Heart left ventricle (tissue), 16 donors: ENCODE data around the gene TESPA1. TPM values are rescaled to one million over a fixed set of nuclear protein-coding genes. Genes with fewer than 3 reads are reported as not detected.

Experiments used
- ATAC-seq, 4 donors: fragments of 200-7000 bp; cut with Tn5 transposase; one replicate each; pipeline ENCODE4 v1.9.1; 2020 to 2022; ENCODE audit warnings: moderate library complexity in 4 of 4, mild to moderate bottlenecking in 3 of 4, moderate number of reproducible peaks in 1 of 4
- DNase-seq, 5 donors: peaks; one replicate each; pipeline ENCODE4 v3.0.0-alpha.2; 2020
- H3K27ac ChIP-seq, 12 donors: fragments of 200-600 bp; sonication (generic) in 4 of 12; one replicate each; pipeline versions ENCODE4 v1.5.0 to v1.8.0; 2016 to 2022; ENCODE audit warnings: mild to moderate bottlenecking in 2 of 12
- H3K27me3 ChIP-seq, 9 donors: fragments of 200-600 bp; sonication (generic) in 2 of 9; one replicate each; pipeline versions ENCODE4 v1.5.1 to v1.8.0; 2016 to 2022; ENCODE audit warnings: mild to moderate bottlenecking in 3 of 9
- H3K36me3 ChIP-seq, 9 donors: fragments of 200-600 bp; sonication (generic) in 2 of 9; one replicate each; pipeline versions ENCODE4 v1.5.0 to v1.8.0; 2018 to 2022; ENCODE audit warnings: mild to moderate bottlenecking in 2 of 9
- H3K4me1 ChIP-seq, 12 donors: fragments of 200-600 bp; sonication (generic) in 4 of 12; one replicate each; pipeline versions ENCODE4 v1.5.0 to v1.8.0; 2016 to 2022; ENCODE audit warnings: mild to moderate bottlenecking in 3 of 12
- H3K4me3 ChIP-seq, 12 donors: fragments of 200-600 bp; sonication (generic) in 4 of 12; one replicate each; pipeline versions ENCODE4 v1.5.0 to v1.8.0; 2017 to 2022; ENCODE audit warnings: mild to moderate bottlenecking in 9 of 12, moderate library complexity in 4 of 12
- H3K9me3 ChIP-seq, 12 donors: fragments of 200-600 bp; sonication (generic) in 4 of 12; one replicate each; pipeline versions ENCODE4 v1.5.0 to v1.8.0; 2016 to 2022; ENCODE audit warnings: mild to moderate bottlenecking in 1 of 12
- POLR2A ChIP-seq, 2 donors: fragments of 450-650 bp; IDR thresholded peaks; one replicate each; pipeline ENCODE4 v1.6.1; 2017; ENCODE audit warnings: antibody characterized with exemption in 2 of 2, mild to moderate bottlenecking in 2 of 2, moderate library complexity in 2 of 2
- WGBS, 4 donors: extraction: QIAGEN DNeasy Blood & Tissue Kit in 2 of 4; methylation state at CpG; one replicate each; pipeline versions ENCODE4 v1.1.5 to v1.1.7; 2013 to 2018; 5-methylcytosine and 5-hydroxymethylcytosine counted together
- intact Hi-C, 10 donors: fragments of 100-400 bp; cut with DNase I; formaldehyde crosslinking; loops; one replicate each; pipeline versions ENCODE4 v1.11.1 to v1.14.2; 2022
- polyA plus RNA-seq, 2 donors: library from polyadenylated mRNA; stranded (reverse); fragments of 200-250 nt; gene quantifications; one replicate each; pipeline ENCODE4 v1.2.3, GENCODE V29; 2013
- total RNA-seq, 9 donors: library from RNA; depleted of rRNA in 2 of 9; stranded (reverse); fragments of >200 nt in 2 of 9; fragmentation: NEBNext Ultra II Directional in 3 of 9; extraction: Animal tissue kit (Norgen Biotek cat#: 25700) in 3 of 9; gene quantifications; one replicate each; pipeline versions ENCODE4 v1.1.0 to v1.2.4, GENCODE V29; 2016 to 2023
- TF ChIP-seq, protein P1 (sequence below), 12 donors: fragments of 200-600 bp; sonication (generic) in 4 of 12; IDR thresholded peaks; one replicate each; pipeline versions ENCODE4 v1.5.0 to v1.8.0; 2018 to 2022; ENCODE audit warnings: antibody characterized with exemption in 12 of 12, mild to moderate bottlenecking in 5 of 12
- donor health status: ischemic (EF 13 %, LVEDD 7.1; RV severe dilation, severe dysfunction).
- donor health status: healthy with polysubstance abuse.
- donor health status: DM: no; HTN: yes; CAD: no.
- donor health status: DM: no; HTN: no; CAD: no.
- donor health status: ischemic (EF 25% LVEDD 6.9; RV normal size, moderate dysfunction).
- donor health status: ischemic (EF 25% LVEDD 5.7; RV mildly dilated, moderate dysfunction).
- donor health status: healthy.
- donor health status: DM: yes; HTN: yes; CAD: no.
- donor health status: ischemic (EF 35%, LVEDD 5.7; RV mildly dilated, moderate dysfunction).
- donor health status: nonischemic (EF 11% LVEDD 7.7; RV severe dilation, severe dysfunction).
- donor health status: DM: yes; HTN: yes; CAD: no.
- donor health status: PGD.
- donor health status: ischemic (EF 29% LVEDD 5.4; RV normal size, mild dysfunction).
- donor health status: nonischemic (EF 23%, LVEDD 6.1; RV moderate dilation, normal function).

TESPA1 gene
- total and polyA plus RNA-seq, 11 donors: 0.16 to 2.9 (median 0.49) TPM; not detected in 1

DNA sequence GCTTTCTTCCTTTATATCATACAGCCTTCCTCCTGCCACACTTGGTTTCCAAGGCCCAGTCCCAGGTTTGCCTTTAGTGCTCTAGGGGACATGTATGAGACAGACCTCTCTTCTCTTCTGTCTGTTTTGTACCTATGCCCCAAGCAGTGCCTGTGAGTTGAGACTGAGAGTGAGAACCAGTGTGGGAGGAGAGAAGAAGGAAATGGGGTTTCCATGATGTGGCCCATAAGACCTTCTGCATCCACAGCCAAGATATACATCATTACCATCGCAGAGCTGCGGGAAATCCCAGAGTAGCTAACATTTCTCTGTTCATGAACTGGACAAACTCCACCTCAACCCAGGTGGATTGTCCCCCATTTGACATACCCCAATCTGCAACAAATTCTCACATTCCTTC lies 2.8 kb downstream of the TESPA1 start:
- WGBS, 4 donors: 85 to 94% (median 89%) methylated on average over 2 of the region's 2 CpGs
- no peak for ATAC-seq
- peaks cover 0 to 5% (median 0%) of the 10 kb centered on the region in 9 donors for H3K27me3 ChIP-seq
- intact Hi-C loops: no loop called here
- peaks cover 0 to 34% (median 0%) of the 10 kb centered on the region in 12 donors for H3K4me1 ChIP-seq
- H3K9me3 ChIP-seq: peaks cover 0 to 2% (median 0%) of the 10 kb centered on the region in 12 donors
- H3K36me3 ChIP-seq: no peaks in the 10 kb centered on the region
- H3K4me3 ChIP-seq: peak overlapping the region in 1 of 12 donors; percentile 23
- DNase-seq: no peak
- peak overlapping the region in 1 of 12 donors; percentile 14 for H3K27ac ChIP-seq
- TF ChIP-seq POLR2A (IDR thresholded peaks at IDR 0.05): no peak
- TF ChIP-seq, protein P1, sequence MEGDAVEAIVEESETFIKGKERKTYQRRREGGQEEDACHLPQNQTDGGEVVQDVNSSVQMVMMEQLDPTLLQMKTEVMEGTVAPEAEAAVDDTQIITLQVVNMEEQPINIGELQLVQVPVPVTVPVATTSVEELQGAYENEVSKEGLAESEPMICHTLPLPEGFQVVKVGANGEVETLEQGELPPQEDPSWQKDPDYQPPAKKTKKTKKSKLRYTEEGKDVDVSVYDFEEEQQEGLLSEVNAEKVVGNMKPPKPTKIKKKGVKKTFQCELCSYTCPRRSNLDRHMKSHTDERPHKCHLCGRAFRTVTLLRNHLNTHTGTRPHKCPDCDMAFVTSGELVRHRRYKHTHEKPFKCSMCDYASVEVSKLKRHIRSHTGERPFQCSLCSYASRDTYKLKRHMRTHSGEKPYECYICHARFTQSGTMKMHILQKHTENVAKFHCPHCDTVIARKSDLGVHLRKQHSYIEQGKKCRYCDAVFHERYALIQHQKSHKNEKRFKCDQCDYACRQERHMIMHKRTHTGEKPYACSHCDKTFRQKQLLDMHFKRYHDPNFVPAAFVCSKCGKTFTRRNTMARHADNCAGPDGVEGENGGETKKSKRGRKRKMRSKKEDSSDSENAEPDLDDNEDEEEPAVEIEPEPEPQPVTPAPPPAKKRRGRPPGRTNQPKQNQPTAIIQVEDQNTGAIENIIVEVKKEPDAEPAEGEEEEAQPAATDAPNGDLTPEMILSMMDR (IDR thresholded peaks at IDR 0.05): no peak

DNA sequence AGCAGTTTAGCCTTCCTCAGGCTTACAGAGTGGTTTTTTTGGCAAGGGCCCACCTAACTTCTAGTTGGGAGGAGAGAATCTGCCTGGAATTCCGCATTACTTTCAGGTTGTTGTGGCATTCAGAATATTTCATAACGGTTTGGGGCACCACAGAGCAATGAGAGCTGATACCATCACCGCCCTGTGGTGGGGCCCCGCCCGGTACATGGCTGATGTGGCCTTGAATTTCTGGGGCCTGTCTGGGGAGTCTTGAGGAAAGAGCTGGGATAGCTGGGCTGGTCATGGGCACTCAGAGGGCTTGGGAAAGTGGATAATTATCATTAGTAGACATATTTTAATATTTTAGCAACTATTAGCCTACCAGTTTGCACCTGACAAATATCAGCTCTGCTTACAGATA lies 4.2 kb downstream of the TESPA1 start:
- ATAC-seq (no peak), DNase-seq (no peak)
- no peak for TF ChIP-seq POLR2A (IDR thresholded peaks at IDR 0.05)
- TF ChIP-seq, protein P1 (IDR thresholded peaks at IDR 0.05): no peak
- Histone ChIP-seq H3K4me3 (peak overlapping the region in 1 of 12 donors; percentile 9), H3K4me1 (peaks cover 0 to 41% (median 0%) of the 10 kb centered on the region in 12 donors), H3K9me3 (no peaks in the 10 kb centered on the region), H3K27me3 (peaks cover 0 to 4% (median 0%) of the 10 kb centered on the region in 9 donors), H3K36me3 (no peaks in the 10 kb centered on the region), H3K27ac (peak overlapping the region in 1 of 12 donors; percentile 4)
- WGBS, 4 donors: 75 to 87% (median 77%) methylated on average over 5 of the region's 5 CpGs
- intact Hi-C loops: no loop called here

DNA sequence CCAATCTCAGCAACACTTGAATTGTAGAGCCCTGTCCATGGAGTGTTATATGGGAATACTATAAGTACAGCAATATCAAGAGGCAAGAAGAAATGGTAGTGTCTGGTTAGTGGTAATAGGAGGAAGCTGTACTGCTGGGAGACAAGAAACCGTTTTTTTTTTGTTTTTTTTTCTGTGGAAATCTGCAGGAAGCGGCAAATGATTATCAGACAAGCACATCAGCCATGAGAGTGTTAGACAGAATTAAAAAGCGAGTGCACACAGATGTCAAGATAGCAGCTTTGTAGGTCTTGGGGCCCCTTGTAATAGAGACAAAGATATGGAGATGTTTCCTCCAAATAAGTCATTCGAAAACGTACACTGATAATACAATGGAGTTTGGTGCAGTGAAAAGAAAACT lies 6.7 kb downstream of the TESPA1 start:
- Histone ChIP-seq H3K4me1 (peaks cover 0 to 28% (median 0%) of the 10 kb centered on the region in 12 donors), H3K36me3 (no peaks in the 10 kb centered on the region), H3K9me3 (no peaks in the 10 kb centered on the region), H3K27me3 (peaks cover 0 to 4% (median 0%) of the 10 kb centered on the region in 9 donors), H3K27ac (no peak overlapping the region), H3K4me3 (no peak overlapping the region)
- DNase-seq (no peak), ATAC-seq (no peak)
- 49 to 67% (median 59%) methylated on average over 5 of the region's 5 CpGs for WGBS, 4 donors
- TF ChIP-seq POLR2A (IDR thresholded peaks at IDR 0.05): no peak
- TF ChIP-seq, protein P1 (IDR thresholded peaks at IDR 0.05): no peak
- intact Hi-C loops: no loop called here

DNA sequence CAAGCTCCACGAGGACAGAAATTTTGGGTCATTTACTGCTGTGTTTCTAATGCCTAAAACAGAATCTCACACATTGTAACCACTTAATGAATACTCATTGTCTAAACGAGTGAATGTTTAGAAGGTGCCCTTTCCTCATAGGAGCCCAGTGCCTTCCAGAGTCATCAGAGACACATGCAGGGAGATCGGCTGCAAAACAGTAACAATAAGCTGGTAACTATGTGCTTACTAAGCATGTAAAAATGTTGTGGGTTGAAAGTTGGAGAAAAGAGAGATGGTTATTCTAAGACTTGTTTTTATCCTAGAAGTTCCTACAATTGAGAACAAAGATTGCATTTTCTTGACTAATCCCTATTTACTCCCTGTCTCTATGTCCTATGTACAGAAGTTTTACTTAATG lies 7.4 kb downstream of the TESPA1 start:
- Histone ChIP-seq H3K4me3 (no peak overlapping the region), H3K4me1 (peaks cover 0 to 28% (median 0%) of the 10 kb centered on the region in 12 donors), H3K27ac (no peak overlapping the region), H3K27me3 (peaks cover 0 to 4% (median 0%) of the 10 kb centered on the region in 9 donors), H3K9me3 (no peaks in the 10 kb centered on the region), H3K36me3 (no peaks in the 10 kb centered on the region)
- WGBS, 4 donors: 38 to 57% (median 46%) methylated on average over 3 of the region's 3 CpGs
- intact Hi-C loops: no loop called here
- ATAC-seq: no peak
- TF ChIP-seq, protein P1 (IDR thresholded peaks at IDR 0.05): no peak
- TF ChIP-seq POLR2A (IDR thresholded peaks at IDR 0.05): no peak
- no peak for DNase-seq
